B cell (primary cell): ENCODE results near the gene PDE4B.
"Not testable (repeated sequence)": the region's sequence is repeated elsewhere in the genome, so short reads cannot be mapped to it uniquely, and the experiment has no call there.

ENCODE experiments used
- CTCF ChIP-seq: fragments of 200-600 bp; IDR thresholded peaks from one replicate; pipeline ENCODE4 v1.8.0; 2022; ENCODE audit warnings: antibody characterized with exemption, mild to moderate bottlenecking
- EZH2 ChIP-seq: IDR thresholded peaks from 2 replicates; pipeline ENCODE4 v1.6.1; 2012; ENCODE audit warnings: borderline replicate concordance, low read depth, mild to moderate bottlenecking, moderate library complexity, low read length; ENCODE audit not compliant: insufficient read depth, poor library complexity, severe bottlenecking

DNA sequence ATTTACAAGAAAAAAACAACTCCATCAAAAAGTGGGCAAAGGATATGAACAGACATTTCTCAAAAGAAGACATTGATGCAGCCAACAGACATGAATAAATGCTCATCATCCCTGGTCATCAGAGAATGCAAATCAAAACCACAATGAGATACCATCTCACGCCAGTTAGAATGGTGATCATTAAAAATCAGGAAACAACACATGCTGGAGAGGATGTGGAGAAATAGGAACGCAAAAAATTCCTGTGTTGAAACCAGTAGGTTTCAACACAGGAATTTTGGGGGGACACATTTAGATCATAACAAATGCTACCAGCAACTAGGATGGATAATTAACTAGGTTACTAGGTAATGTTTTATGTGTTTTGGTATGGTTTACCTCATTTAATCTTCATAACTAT, 529.8 kb downstream of the PDE4B start:
- TF ChIP-seq CTCF, EZH2: not testable (repeated sequence)
